Measurements from ENCODE around the gene AVEN.

Gene AVEN

DNA sequence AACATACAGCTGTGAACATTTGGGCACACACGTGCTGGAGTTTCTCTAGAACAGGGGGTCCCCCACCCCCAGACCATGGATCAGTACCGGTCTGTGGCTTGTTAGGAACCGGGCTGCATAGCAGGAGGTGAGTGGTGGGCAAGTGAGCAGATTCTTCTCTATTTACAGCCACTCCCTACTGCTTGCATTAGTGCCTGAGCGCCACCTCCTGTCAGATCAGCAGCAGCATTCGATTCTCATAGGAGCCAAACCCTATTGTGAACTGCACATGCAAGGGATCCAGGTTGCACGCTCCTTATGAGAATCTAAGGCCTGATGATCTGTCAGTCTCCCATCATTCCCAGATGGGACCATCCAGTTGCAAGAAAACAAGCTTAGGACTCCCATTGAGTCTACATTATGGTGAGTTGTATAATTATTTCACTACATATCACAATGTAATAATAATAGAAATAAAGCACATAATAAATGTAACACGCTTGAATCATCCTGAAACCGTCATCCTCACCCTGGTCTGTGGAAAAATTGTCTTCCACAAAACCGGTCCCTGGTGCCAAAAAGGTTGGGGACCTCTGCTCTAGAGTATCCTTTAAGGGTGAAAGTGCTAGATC is 44.9 kb downstream of the AVEN start:
- POLR2A ChIA-PET (ENCODE audit: low non-redundant PET): no interaction called here
- DNase-seq (ENCODE audit: low spot score): no peak
- TF ChIP-seq, protein P1, sequence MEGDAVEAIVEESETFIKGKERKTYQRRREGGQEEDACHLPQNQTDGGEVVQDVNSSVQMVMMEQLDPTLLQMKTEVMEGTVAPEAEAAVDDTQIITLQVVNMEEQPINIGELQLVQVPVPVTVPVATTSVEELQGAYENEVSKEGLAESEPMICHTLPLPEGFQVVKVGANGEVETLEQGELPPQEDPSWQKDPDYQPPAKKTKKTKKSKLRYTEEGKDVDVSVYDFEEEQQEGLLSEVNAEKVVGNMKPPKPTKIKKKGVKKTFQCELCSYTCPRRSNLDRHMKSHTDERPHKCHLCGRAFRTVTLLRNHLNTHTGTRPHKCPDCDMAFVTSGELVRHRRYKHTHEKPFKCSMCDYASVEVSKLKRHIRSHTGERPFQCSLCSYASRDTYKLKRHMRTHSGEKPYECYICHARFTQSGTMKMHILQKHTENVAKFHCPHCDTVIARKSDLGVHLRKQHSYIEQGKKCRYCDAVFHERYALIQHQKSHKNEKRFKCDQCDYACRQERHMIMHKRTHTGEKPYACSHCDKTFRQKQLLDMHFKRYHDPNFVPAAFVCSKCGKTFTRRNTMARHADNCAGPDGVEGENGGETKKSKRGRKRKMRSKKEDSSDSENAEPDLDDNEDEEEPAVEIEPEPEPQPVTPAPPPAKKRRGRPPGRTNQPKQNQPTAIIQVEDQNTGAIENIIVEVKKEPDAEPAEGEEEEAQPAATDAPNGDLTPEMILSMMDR (conservative IDR thresholded peaks at IDR 0.05; ENCODE audit: low read depth): no peak; the same call in 1 of the 2 replicates
- H3K27ac ChIP-seq: no peak overlapping the region
- CTCF ChIA-PET: interaction anchor here (0.6 to 0.7 kb wide), 2 partner anchors 73 to 223 kb away, joined by 4 to 5 read pairs; no protein-coding TSS in a partner anchor

DNA sequence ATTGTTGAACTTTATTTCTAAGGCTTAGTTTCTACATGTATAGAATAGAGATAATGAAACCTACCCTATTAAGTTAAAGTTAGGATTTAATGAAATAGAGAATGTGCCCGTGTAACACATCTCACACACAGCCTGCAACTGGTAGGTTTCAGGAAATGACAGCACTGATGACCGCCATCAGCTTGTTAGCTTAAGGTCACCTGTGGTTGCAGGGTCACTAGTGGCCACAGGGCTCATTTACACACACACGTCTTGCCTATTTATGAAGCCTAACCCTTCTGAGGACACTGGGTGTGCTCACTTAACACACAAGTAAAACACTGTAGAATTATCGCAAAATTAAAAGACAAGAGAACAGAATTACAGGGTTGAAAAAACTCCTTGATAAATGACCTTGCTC is 50.6 kb downstream of the AVEN start:
- TF ChIP-seq, protein P1 (conservative IDR thresholded peaks at IDR 0.05; ENCODE audit: low read depth): no peak
- ChIA-PET CTCF (no interaction called here), POLR2A (ENCODE audit: low non-redundant PET) (no interaction called here)
- DNase-seq (ENCODE audit: low spot score): no peak
- H3K27ac ChIP-seq: no peak overlapping the region

DNA sequence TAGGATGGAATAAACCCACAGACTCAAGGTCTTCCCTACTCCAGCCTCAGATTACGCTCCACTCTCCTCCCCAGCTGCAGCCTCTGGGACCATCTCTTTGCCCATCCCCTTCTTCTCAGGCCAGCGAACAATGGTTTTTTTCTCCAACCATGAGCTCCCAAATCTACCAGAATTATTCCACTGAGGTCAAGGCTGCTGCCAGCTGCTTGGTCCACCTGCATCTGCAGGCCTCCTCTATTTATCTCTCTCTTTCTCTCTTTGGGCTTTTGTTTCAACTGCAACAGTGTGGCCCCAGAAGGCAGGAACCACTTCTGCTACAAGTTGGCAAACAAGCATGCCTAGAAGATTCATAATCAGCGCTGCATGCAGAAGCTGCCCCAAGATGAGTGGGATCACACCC is 51.6 kb downstream of the AVEN start:
- TF ChIP-seq, protein P1 (conservative IDR thresholded peaks at IDR 0.05; ENCODE audit: low read depth): no peak
- no peak overlapping the region for H3K27ac ChIP-seq
- POLR2A ChIA-PET (ENCODE audit: low non-redundant PET): no interaction called here
- no peak for DNase-seq (ENCODE audit: low spot score)
- CTCF ChIA-PET: no interaction called here

DNA sequence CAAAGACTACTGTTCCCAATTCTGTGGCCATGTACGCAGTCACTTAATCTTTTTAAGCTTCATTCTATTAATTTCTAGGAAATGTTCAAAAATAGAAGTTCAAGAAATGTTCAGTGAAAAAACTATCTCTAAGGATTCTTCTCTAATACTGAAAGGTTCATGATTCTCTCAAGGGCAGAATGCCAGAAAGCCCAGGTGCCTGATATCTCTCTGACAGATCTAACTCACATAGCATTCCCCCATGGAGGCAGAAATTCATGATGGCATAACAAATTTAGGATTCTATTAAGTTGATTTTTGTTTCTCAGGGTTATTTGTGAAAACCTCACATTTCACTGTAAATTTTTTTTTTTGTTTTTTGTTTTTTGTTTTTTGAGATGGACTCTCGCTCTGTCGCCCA is 53.3 kb downstream of the AVEN start:
- ChIA-PET POLR2A (ENCODE audit: low non-redundant PET) (no interaction called here), CTCF (no interaction called here)
- no peak for DNase-seq (ENCODE audit: low spot score)
- no peak overlapping the region for H3K27ac ChIP-seq
- TF ChIP-seq, protein P1 (conservative IDR thresholded peaks at IDR 0.05; ENCODE audit: low read depth): no peak

DNA sequence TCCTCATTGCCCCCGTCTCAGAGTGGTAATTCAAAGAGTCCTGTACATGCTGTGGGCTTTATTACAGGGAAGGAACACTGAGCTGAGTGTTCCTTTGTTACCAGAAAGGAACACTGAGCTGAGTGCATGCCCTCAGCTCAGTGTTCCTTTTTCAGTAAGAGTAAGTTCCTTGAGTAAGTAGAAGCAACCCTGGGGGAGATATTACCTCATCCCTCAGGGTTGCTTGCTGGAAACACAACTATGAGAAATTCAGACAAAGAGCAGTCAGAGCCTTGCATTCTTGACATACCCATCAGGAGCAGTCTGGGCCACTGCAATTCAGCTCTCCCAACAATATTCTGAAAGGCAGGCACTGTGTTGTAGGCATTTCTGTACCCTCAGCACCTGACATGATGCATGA is 53.7 kb downstream of the AVEN start:
- H3K27ac ChIP-seq: no peak overlapping the region
- ChIA-PET CTCF (no interaction called here), POLR2A (ENCODE audit: low non-redundant PET) (no interaction called here)
- no peak for DNase-seq (ENCODE audit: low spot score)
- TF ChIP-seq, protein P1 (conservative IDR thresholded peaks at IDR 0.05; ENCODE audit: low read depth): no peak

DNA sequence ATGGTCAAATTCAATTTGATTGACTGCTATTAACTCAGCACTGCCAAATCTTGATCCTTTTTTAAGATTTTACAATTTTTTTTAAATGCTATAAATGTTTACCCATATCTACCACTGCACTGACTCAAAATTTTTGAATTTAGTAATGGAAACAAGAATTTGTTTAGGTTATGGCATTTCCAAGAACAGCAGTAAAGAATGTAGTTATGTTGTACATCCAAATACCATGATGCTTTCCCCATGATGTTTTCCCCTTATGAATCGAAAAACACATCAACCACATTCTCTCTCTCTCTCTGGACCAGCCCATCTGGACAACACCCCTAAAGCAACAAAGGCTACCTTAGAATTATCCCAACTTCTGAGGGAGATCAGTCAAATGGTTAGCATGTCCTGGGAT is 56.5 kb downstream of the AVEN start:
- ChIA-PET POLR2A (ENCODE audit: low non-redundant PET) (no interaction called here), CTCF (no interaction called here)
- DNase-seq (ENCODE audit: low spot score): no peak

More for the DNA sequence above, 56.5 kb downstream of the AVEN start:
- TF ChIP-seq, protein P1 (conservative IDR thresholded peaks at IDR 0.05; ENCODE audit: low read depth): no peak
- H3K27ac ChIP-seq: no peak overlapping the region

Data from RWPE1 (cell line).